ENCODE results near the gene IRF4.
"Not testable (repeated sequence)": the region's sequence is repeated elsewhere in the genome, so short reads cannot be mapped to it uniquely, and the experiment has no call there.

The IRF4 gene

DNA sequence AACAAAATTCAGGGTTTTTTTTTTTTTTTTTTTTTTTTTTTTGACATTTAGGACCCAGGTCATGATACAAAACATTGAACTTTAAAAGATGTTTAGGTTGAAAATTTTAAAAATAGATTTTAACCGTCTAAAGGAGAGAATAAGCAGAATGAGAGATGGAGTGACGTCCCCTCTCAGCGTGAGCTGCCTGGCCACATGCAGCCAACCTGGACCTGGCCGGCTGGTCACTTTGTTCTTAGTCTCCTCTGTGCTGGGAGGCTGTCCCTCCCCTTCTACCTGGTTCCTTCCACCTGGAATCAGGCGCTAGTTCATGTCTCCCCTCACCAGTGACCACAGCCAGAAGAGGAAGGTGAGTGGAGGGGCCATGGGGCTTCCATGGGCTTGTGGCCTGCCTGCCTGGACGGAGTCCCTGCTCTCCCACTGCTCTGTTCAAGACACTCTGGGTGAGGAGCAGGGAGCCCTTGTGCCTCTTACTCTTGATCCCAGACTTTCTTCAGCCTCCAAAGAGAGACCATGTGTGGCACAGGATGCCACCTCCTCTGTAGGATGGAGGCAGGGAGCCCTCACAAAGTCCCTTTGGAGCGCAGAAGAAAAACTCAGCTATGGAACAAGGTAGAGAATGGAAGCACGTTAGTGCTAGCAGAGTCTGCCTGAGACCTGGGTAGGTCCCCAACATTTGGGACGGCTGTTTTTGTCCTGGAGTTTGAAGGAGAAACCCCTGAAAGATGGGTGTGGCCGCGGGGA is 31.7 kb downstream of the IRF4 start:
- H3K27me3 Mint-ChIP-seq: no peaks in the 10 kb centered on the region
- H3K9me3 Mint-ChIP-seq: no peaks in the 10 kb centered on the region
- H3K36me3 Mint-ChIP-seq: peaks cover 14% of the 10 kb centered on the region
- peak overlapping the region; percentile 88 for H3K27ac Mint-ChIP-seq
- peaks cover 11% of the 10 kb centered on the region for H3K4me1 Mint-ChIP-seq
- H3K4me3 Mint-ChIP-seq: peak overlapping the region; percentile 9
- ATAC-seq: peak; percentile 16

DNA sequence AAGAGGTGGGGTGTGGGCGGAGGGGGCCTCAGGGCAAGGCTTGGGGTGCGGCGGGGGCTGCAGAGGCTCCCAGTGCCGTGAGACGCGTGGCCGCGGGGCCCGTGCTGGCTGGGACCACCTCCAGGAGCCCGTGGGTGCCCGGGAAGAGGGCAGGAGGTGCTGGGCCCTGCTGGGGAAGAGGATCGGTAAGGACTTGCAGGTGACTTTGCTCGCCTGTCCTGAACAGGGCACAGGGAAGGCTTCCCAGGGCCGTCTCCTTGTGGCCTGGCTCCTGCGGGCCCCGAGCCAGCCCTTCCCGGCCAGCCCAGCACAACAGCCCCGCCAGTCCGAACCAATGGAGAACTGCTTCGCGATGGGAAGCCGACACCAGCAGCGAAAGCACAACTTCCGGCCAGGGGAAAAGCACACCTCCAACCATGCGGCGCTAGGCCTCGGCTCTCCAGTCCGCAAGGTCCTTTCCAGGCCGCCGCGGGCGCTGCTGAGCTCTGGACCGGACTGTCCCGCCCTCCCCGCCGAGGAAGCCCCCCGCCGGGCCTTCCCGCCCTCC is 32.3 kb downstream of the IRF4 start:
- Mint-ChIP-seq H3K4me1 (peaks cover 18% of the 10 kb centered on the region), H3K36me3 (peaks cover 14% of the 10 kb centered on the region), H3K4me3 (no peak overlapping the region), H3K9me3 (no peaks in the 10 kb centered on the region), H3K27ac (peak overlapping the region; percentile 88), H3K27me3 (no peaks in the 10 kb centered on the region)
- no peak for ATAC-seq

GRCh38 chr6:424741-425417 is 33.3 kb downstream of the IRF4 start:
- H3K4me3 Mint-ChIP-seq: no peak overlapping the region
- no peak for ATAC-seq
- no peaks in the 10 kb centered on the region for H3K27me3 Mint-ChIP-seq
- H3K36me3 Mint-ChIP-seq: peaks cover 8% of the 10 kb centered on the region
- no peak overlapping the region for H3K27ac Mint-ChIP-seq
- peaks cover 21% of the 10 kb centered on the region for H3K4me1 Mint-ChIP-seq
- H3K9me3 Mint-ChIP-seq: no peaks in the 10 kb centered on the region

GRCh38 chr6:425418-425788 is 33.9 kb downstream of the IRF4 start:
- not testable (repeated sequence) for ATAC-seq
- peaks cover 21% of the 10 kb centered on the region for H3K4me1 Mint-ChIP-seq

DNA sequence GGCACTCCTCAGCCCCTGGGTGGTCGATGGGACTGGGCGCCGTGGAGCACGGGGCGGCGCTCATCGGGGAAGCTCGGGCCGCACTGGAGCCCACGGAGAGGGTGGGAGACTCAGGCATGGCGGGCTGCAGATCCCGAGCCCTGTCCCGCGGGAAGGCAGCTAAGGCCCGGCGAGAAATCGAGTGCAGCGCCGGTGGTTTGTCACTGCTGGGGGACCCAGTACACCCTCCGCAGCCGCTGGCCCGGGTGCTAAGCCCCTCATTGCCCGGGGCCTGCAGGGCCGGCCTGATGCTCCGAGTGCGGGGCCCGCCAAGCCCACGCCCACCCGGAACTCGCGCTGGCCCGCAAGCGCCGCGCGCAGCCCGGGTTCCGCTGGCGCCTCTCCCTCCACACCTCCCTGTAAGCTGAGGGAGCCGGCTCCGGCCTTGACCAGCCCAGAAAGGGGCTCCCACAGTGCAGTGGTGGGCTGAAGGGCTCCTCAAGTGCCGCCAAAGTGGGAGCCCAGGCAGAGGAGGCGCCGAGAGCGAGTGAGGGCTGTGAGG is 34.7 kb downstream of the IRF4 start:
- ATAC-seq: not testable (repeated sequence)

More at GRCh38 chr6:425418-425788, 33.9 kb downstream of the IRF4 start:
- H3K27ac Mint-ChIP-seq, H3K4me3 Mint-ChIP-seq, H3K9me3 Mint-ChIP-seq, H3K27me3 Mint-ChIP-seq, H3K36me3 Mint-ChIP-seq: not testable (repeated sequence)

GRCh38 chr6:428047-428603 is 36.6 kb downstream of the IRF4 start:
- no peak overlapping the region for H3K4me3 Mint-ChIP-seq
- no peaks in the 10 kb centered on the region for H3K9me3 Mint-ChIP-seq
- H3K27ac Mint-ChIP-seq: peak overlapping the region; percentile 64
- ATAC-seq: no peak
- no peaks in the 10 kb centered on the region for H3K36me3 Mint-ChIP-seq
- H3K4me1 Mint-ChIP-seq: peaks cover 32% of the 10 kb centered on the region
- H3K27me3 Mint-ChIP-seq: no peaks in the 10 kb centered on the region

More for the DNA sequence above, 34.7 kb downstream of the IRF4 start:
- peaks cover 25% of the 10 kb centered on the region for H3K4me1 Mint-ChIP-seq
- H3K27me3 Mint-ChIP-seq, H3K27ac Mint-ChIP-seq, H3K4me3 Mint-ChIP-seq, H3K9me3 Mint-ChIP-seq, H3K36me3 Mint-ChIP-seq: not testable (repeated sequence)

- H3K36me3 Mint-ChIP-seq: no peaks in the 10 kb centered on the region
- no peak for ATAC-seq
- H3K4me3 Mint-ChIP-seq: no peak overlapping the region
- H3K4me1 Mint-ChIP-seq: peaks cover 36% of the 10 kb centered on the region
- H3K27me3 Mint-ChIP-seq: no peaks in the 10 kb centered on the region
- no peak overlapping the region for H3K27ac Mint-ChIP-seq
- no peaks in the 10 kb centered on the region for H3K9me3 Mint-ChIP-seq
These were observed 38.1 kb downstream of the IRF4 start for GRCh38 chr6:429515-430121.

DNA sequence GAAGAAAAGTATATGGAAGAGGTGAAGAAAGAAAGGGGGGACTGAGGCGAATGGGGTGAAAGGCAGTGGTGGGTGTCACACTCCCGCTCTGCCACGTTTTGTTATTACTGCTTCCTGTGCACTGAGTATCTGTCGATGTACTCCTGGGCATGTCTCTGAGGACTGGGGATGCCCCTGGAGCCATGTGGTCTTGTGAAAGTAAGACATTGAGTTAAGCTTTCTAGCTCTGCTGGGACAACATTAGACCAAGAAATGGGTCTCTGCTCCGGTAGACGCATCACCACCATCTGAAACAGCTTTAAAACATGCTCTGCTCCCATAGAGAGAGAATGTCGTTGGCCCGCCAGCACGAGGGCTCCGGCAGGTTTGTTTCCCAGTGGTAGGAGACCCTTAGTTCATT is 40.0 kb downstream of the IRF4 start:
- Mint-ChIP-seq H3K9me3 (no peaks in the 10 kb centered on the region), H3K27ac (peak overlapping the region; percentile 48), H3K27me3 (no peaks in the 10 kb centered on the region), H3K36me3 (no peaks in the 10 kb centered on the region), H3K4me3 (no peak overlapping the region), H3K4me1 (peaks cover 49% of the 10 kb centered on the region)
- peak; percentile 70 for ATAC-seq

DNA sequence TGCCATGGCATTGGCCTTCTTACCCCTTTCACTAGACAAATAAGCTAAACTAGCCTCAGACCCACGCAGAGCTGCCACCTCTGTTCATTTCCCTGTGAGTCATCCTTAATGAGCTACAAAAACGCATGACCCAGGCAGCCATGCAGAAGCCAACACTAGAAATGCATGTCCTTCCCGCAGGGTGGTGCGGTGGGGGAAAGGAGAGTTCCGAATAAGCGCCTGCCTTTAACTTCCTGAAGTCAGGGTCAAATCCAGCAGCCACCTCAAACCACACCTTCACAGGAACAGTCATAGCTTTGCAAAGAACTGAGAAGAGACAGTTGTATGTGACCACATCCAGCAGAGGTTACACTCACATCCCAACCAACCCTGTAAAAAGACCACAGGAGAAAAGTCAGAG is 40.4 kb downstream of the IRF4 start:
- ATAC-seq: peak; percentile 68
- Mint-ChIP-seq H3K9me3 (no peaks in the 10 kb centered on the region), H3K36me3 (no peaks in the 10 kb centered on the region), H3K27ac (peak overlapping the region; percentile 48), H3K27me3 (no peaks in the 10 kb centered on the region), H3K4me3 (no peak overlapping the region), H3K4me1 (peaks cover 49% of the 10 kb centered on the region)

- Mint-ChIP-seq H3K27me3 (no peaks in the 10 kb centered on the region), H3K4me3 (peak overlapping the region; percentile 68), H3K9me3 (no peaks in the 10 kb centered on the region), H3K27ac (peak overlapping the region; percentile 80), H3K36me3 (no peaks in the 10 kb centered on the region), H3K4me1 (peaks cover 35% of the 10 kb centered on the region)
- no peak for ATAC-seq
These were observed 42.6 kb downstream of the IRF4 start for GRCh38 chr6:434051-434705.

DNA sequence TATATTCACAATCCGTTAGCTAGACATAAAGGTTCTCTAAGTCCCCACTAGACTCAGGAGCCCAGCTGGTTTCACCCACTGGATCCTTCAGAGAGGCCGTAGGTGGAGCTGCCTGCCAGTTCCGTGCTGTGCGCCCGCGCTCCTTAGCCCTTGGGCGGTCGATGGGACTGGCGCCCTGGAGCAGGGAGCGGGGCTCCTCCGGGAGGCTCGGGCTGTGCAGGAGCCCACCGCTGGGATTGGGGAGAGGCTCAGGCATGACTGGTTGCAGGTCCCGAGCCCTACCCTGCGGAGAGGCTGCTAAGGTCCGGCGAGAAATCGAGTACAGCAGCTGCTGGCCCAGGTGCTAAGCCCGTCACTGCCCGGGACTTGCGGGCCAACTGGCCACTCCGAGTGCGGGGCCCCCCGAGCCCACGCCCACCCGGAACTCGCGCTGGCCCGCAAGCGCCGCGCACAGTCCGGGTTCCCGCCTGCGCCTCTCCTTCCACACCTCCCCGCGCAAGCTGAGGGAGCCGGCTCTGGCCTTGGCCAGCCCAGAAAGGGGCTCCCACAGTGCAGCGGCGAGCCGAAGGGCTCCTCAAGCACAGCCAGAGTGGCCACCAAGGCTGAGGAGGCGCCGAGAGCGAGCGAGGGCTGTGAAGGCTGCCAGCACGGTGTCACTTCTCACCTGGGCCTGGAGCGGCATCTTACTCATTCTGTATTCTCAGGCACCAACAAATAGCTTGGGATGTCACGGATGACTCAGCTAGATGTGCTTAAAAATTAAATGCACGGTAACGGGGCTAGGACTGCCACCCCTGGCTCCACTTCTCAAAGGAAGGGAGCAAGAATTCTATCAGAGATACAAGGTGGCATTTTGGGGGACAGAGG is 44.1 kb downstream of the IRF4 start:
- peak overlapping the region; percentile 68 for H3K4me3 Mint-ChIP-seq
- peaks cover 4% of the 10 kb centered on the region for H3K9me3 Mint-ChIP-seq
- H3K36me3 Mint-ChIP-seq: no peaks in the 10 kb centered on the region
- peak overlapping the region; percentile 80 for H3K27ac Mint-ChIP-seq
- no peaks in the 10 kb centered on the region for H3K27me3 Mint-ChIP-seq
- no peak for ATAC-seq
- peaks cover 35% of the 10 kb centered on the region for H3K4me1 Mint-ChIP-seq

DNA sequence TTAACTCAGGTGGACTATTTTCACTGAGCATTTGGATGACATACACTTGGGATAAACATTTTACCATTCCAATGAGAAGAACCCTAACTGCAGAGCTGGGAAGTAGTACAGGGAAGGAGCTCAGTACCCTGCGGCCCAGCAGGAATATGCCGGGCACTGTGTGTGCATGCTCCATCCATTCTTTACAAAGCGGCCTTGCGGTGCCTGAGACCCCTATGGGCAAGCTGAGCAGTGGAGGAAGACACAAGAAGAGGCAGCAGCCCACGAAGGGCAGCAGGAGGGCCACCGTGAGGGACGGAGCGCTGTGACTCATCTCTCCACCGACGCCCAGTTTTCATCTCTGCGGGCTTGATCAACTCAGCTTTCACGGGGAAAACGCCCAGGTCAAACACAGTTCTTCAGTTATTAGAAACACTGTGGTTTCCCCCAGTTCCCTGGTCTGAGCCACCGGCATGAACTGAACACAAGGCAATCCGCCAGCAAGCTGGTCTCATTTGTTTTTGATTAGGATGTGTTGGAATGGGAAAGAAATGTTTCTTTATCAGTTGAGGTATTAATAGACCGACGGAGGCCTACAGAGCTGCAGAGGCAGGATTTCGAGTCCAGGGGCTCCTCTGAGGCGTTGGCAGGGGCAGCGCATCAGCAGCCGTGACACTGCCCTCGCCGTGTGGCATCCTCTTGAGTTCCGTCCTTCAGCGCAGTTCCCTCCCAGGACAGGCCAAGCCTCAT is 44.9 kb downstream of the IRF4 start:
- Mint-ChIP-seq H3K4me3 (no peak overlapping the region), H3K4me1 (peaks cover 29% of the 10 kb centered on the region), H3K27me3 (no peaks in the 10 kb centered on the region), H3K36me3 (no peaks in the 10 kb centered on the region), H3K9me3 (peaks cover 7% of the 10 kb centered on the region), H3K27ac (no peak overlapping the region)
- ATAC-seq: no peak

GRCh38 chr6:437037-437392 is 45.5 kb downstream of the IRF4 start:
- Mint-ChIP-seq H3K27me3 (no peaks in the 10 kb centered on the region), H3K36me3 (no peaks in the 10 kb centered on the region), H3K27ac (no peak overlapping the region), H3K9me3 (peaks cover 7% of the 10 kb centered on the region), H3K4me1 (peaks cover 23% of the 10 kb centered on the region), H3K4me3 (no peak overlapping the region)
- ATAC-seq: no peak
